ENCODE measurements around the gene SSBP2. TPM values are rescaled to one million over a fixed set of nuclear protein-coding genes. Genes with fewer than 3 reads are reported as not detected.

The SSBP2 gene
- total RNA-seq, 2 donors from 2014 or later = 18.1 to 31.4 TPM

DNA sequence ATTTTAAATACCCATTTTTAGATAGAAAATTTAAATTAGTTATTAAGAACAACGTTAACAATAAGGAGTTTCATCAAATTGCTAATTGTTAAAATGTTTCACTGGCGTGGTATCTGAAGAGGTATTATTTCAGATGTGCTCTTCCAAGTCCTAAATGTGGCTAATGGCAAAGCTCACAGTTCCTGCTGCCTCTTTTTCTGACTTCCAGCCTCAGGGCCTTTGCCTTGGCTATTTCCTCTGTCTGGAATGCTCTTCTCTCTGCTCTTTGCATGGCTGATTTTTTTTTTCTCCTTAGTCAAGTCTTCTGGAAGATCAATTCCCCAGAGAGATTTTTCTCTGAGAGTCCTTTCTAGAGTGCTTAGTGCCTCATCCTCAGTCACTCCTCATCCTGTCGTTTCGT lies 9.6 kb upstream of the SSBP2 start:
- TF ChIP-seq, protein P1, sequence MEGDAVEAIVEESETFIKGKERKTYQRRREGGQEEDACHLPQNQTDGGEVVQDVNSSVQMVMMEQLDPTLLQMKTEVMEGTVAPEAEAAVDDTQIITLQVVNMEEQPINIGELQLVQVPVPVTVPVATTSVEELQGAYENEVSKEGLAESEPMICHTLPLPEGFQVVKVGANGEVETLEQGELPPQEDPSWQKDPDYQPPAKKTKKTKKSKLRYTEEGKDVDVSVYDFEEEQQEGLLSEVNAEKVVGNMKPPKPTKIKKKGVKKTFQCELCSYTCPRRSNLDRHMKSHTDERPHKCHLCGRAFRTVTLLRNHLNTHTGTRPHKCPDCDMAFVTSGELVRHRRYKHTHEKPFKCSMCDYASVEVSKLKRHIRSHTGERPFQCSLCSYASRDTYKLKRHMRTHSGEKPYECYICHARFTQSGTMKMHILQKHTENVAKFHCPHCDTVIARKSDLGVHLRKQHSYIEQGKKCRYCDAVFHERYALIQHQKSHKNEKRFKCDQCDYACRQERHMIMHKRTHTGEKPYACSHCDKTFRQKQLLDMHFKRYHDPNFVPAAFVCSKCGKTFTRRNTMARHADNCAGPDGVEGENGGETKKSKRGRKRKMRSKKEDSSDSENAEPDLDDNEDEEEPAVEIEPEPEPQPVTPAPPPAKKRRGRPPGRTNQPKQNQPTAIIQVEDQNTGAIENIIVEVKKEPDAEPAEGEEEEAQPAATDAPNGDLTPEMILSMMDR (IDR thresholded peaks at IDR 0.05) = no peak
- TF ChIP-seq POLR2A (IDR thresholded peaks at IDR 0.05) = no peak
- H3K27ac ChIP-seq = no peak overlapping the region
- H3K4me1 ChIP-seq = peaks cover 8% of the 10 kb centered on the region
- intact Hi-C loops (cut with DNase I) = no loop called here
- no peaks in the 10 kb centered on the region for H3K9me3 ChIP-seq
- H3K27me3 ChIP-seq = no peaks in the 10 kb centered on the region
- WGBS, 2 donors = 63 to 69% methylated on average over 4 of the region's 4 CpGs
- no peaks in the 10 kb centered on the region for H3K36me3 ChIP-seq (replicated peaks in 1 of 2; ENCODE audit: insufficient read depth in 1 of 2, low read depth in 2 of 2)
- no peak overlapping the region for H3K4me3 ChIP-seq
- no peak for ATAC-seq
- DNase-seq = no peak

GRCh38 chr5:81759632-81760005 lies 8.7 kb upstream of the SSBP2 start:
- ATAC-seq = no peak
- whole genome bisulfite sequencing, 2 donors = 57 to 71% methylated on average over 6 of the region's 6 CpGs
- H3K36me3 ChIP-seq (replicated peaks in 1 of 2; ENCODE audit: insufficient read depth in 1 of 2, low read depth in 2 of 2) = no peaks in the 10 kb centered on the region
- intact Hi-C loops (cut with DNase I) = no loop called here
- H3K27me3 ChIP-seq = no peaks in the 10 kb centered on the region
- DNase-seq = no peak
- peak in 1 of 3 donors; percentile 10 for TF ChIP-seq POLR2A (IDR thresholded peaks at IDR 0.05)
- TF ChIP-seq, protein P1 (IDR thresholded peaks at IDR 0.05) = no peak
- no peak overlapping the region for H3K27ac ChIP-seq
- H3K4me1 ChIP-seq = peaks cover 15% of the 10 kb centered on the region
- H3K9me3 ChIP-seq = no peaks in the 10 kb centered on the region
- no peak overlapping the region for H3K4me3 ChIP-seq

- no peaks in the 10 kb centered on the region for H3K36me3 ChIP-seq (replicated peaks in 1 of 2; ENCODE audit: insufficient read depth in 1 of 2, low read depth in 2 of 2)
- no peak for ATAC-seq
- no peak overlapping the region for H3K4me3 ChIP-seq
- no peaks in the 10 kb centered on the region for H3K9me3 ChIP-seq
- intact Hi-C loops (cut with DNase I) = no loop called here
- H3K27me3 ChIP-seq = no peaks in the 10 kb centered on the region
- 73 to 84% methylated on average over 1 of the region's 1 CpG for WGBS, 2 donors
- peaks cover 20% of the 10 kb centered on the region for H3K4me1 ChIP-seq
- H3K27ac ChIP-seq = no peak overlapping the region
- no peak for DNase-seq
- TF ChIP-seq, protein P1 (IDR thresholded peaks at IDR 0.05) = no peak
- TF ChIP-seq POLR2A (IDR thresholded peaks at IDR 0.05) = no peak
Measured at GRCh38 chr5:81757404-81757803, 6.5 kb upstream of the SSBP2 start.

- DNase-seq (no peak), ATAC-seq (no peak)
- Histone ChIP-seq H3K9me3 (no peaks in the 10 kb centered on the region), H3K36me3 (replicated peaks in 1 of 2; ENCODE audit: insufficient read depth in 1 of 2, low read depth in 2 of 2) (no peaks in the 10 kb centered on the region), H3K27me3 (no peaks in the 10 kb centered on the region), H3K4me3 (no peak overlapping the region), H3K4me1 (peaks cover 28% of the 10 kb centered on the region), H3K27ac (peak overlapping the region in 3 of 4 donors; percentile 35 to 77 (median 75))
- intact Hi-C loops (cut with DNase I) = no loop called here
- no peak for TF ChIP-seq POLR2A (IDR thresholded peaks at IDR 0.05)
- TF ChIP-seq, protein P1 (IDR thresholded peaks at IDR 0.05) = no peak
Measured at GRCh38 chr5:81756016-81756415, 5.1 kb upstream of the SSBP2 start.

GRCh38 chr5:81755320-81755719 lies 4.4 kb upstream of the SSBP2 start:
- H3K27me3 ChIP-seq = no peaks in the 10 kb centered on the region
- peak overlapping the region; percentile 35 to 77 (median 64) for H3K27ac ChIP-seq
- no peak overlapping the region for H3K4me3 ChIP-seq
- TF ChIP-seq POLR2A (IDR thresholded peaks at IDR 0.05) = no peak
- TF ChIP-seq, protein P1 (IDR thresholded peaks at IDR 0.05) = no peak
- intact Hi-C loops (cut with DNase I) = no loop called here
- peaks cover 28% of the 10 kb centered on the region for H3K4me1 ChIP-seq
- DNase-seq (peak; percentile 66 to 80 (median 76)), ATAC-seq (peak; percentile 24)
- no peaks in the 10 kb centered on the region for H3K9me3 ChIP-seq
- no peaks in the 10 kb centered on the region for H3K36me3 ChIP-seq (replicated peaks in 1 of 2; ENCODE audit: insufficient read depth in 1 of 2, low read depth in 2 of 2)
- 9 to 17% methylated on average over 2 of the region's 2 CpGs for WGBS, 2 donors
